PC-9 (cell line): ENCODE results near the gene ISM2.

Source experiments
- EZH2 ChIP-seq: fragments of 200-600 bp; sonication (generic); IDR thresholded peaks from 2 replicates; pipeline ENCODE4 v1.8.0; 2017; ENCODE audit warnings: antibody characterized with exemption, low read depth
- TF ChIP-seq, protein P1 (sequence below): fragments of 200-600 bp; sonication (generic); conservative IDR thresholded peaks from 2 replicates; pipeline ENCODE4 v1.6.1; 2017; ENCODE audit warnings: mixed run types, antibody characterized with exemption, mild to moderate bottlenecking, moderate library complexity

DNA sequence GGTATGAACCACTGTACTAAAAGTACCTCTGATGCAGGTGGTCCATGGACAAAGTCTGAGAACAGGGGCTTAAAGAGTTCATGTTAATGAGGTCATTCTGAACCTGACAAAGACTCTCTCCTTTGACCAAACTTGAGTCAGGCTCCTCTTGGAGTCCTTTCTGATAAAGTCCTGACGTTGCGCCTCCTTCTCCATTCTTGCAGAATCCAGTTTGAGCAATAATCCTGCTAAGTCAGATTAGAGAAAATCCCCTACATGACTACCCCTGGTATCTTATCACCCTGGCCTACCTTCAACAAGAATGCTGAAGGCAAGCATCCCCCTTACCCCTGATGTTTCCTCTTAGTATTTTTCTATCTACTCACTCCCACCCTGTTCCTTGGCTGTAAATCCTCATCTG lies 46.0 kb upstream of the ISM2 start:
- TF ChIP-seq, protein P1, sequence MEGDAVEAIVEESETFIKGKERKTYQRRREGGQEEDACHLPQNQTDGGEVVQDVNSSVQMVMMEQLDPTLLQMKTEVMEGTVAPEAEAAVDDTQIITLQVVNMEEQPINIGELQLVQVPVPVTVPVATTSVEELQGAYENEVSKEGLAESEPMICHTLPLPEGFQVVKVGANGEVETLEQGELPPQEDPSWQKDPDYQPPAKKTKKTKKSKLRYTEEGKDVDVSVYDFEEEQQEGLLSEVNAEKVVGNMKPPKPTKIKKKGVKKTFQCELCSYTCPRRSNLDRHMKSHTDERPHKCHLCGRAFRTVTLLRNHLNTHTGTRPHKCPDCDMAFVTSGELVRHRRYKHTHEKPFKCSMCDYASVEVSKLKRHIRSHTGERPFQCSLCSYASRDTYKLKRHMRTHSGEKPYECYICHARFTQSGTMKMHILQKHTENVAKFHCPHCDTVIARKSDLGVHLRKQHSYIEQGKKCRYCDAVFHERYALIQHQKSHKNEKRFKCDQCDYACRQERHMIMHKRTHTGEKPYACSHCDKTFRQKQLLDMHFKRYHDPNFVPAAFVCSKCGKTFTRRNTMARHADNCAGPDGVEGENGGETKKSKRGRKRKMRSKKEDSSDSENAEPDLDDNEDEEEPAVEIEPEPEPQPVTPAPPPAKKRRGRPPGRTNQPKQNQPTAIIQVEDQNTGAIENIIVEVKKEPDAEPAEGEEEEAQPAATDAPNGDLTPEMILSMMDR = no peak
- no peak for TF ChIP-seq EZH2
